ENCODE data around the gene TNFRSF1B.

DNA sequence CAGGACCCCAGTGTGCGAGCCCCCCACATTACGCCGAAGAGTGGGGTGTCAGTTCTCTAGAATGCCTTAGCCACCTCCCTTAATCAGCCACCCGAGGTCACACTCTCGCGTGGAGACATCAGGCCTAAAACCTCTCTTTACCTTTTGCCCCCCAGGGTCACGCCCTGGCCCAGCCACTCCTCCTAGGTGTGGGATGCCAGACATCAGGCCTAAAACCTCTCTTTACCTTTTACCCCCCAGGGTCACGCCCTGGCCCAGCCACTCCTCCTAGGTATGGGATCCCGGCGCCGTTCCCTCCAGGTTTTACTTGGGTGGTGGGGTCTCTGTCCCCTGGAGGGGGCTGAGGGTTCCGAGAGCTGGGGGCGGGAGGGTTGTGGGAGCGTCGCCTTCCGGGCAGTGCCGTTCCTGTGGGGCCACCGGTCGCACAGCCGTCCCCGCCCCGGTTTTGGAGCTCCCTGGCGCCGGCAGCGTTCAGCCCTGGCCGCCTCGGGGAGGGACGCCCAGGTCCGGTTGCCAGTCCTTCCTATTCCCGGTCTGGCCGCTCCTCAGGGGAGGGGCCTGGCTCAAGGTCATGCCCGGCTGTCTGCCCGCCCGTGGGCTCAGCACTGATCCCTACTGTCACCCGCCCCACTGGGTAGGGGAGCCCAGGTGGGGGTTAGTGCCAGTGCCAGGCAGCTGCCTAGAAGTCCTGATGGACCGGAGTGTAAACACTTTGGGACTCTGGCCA, 63.9 kb downstream of the TNFRSF1B start:
- TF ChIP-seq, protein P1, sequence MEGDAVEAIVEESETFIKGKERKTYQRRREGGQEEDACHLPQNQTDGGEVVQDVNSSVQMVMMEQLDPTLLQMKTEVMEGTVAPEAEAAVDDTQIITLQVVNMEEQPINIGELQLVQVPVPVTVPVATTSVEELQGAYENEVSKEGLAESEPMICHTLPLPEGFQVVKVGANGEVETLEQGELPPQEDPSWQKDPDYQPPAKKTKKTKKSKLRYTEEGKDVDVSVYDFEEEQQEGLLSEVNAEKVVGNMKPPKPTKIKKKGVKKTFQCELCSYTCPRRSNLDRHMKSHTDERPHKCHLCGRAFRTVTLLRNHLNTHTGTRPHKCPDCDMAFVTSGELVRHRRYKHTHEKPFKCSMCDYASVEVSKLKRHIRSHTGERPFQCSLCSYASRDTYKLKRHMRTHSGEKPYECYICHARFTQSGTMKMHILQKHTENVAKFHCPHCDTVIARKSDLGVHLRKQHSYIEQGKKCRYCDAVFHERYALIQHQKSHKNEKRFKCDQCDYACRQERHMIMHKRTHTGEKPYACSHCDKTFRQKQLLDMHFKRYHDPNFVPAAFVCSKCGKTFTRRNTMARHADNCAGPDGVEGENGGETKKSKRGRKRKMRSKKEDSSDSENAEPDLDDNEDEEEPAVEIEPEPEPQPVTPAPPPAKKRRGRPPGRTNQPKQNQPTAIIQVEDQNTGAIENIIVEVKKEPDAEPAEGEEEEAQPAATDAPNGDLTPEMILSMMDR (conservative IDR thresholded peaks at IDR 0.05 in 1 of 2, IDR thresholded peaks at IDR 0.05 in 1 of 2; ENCODE audit: extremely low read depth in 1 of 2, insufficient read depth in 1 of 2, low read depth in 1 of 2, low read length in 2 of 2), result no peak
- no peak for TF ChIP-seq EZH2 (IDR thresholded peaks at IDR 0.05; ENCODE audit: borderline replicate concordance, low read length)
